C4-2B (cell line): ENCODE data around the gene ZDHHC6.

Experiments used
- CTCF ChIP-seq: fragments of 450-650 bp; conservative IDR thresholded peaks from 2 replicates; pipeline ENCODE4 v1.5.1; 2017; ENCODE audit warnings: mild to moderate bottlenecking
- ZFX ChIP-seq: fragments of 450-650 bp; IDR thresholded peaks from 2 replicates; pipeline ENCODE4 v1.6.1; 2017

GRCh38 chr10:112475575-112476218 lies 29.0 kb upstream of the ZDHHC6 start:
- TF ChIP-seq CTCF (peak; percentile 85), ZFX (no peak)
